H1 (cell line): Measurements from ENCODE around the gene DPEP2. TPM values are rescaled to one million over a fixed set of nuclear protein-coding genes. Genes with fewer than 3 reads are reported as not detected.

Source experiments
- CTCF ChIP-seq, 3 experiments: IDR thresholded peaks; 1 replicate in 2 of 3; 2 replicates in 1 of 3; pipeline versions ENCODE4 v1.5.1 to v1.6.1; 2011; ENCODE audit warnings: low read length in 3 of 3, mild to moderate bottlenecking in 3 of 3, inconsistent platforms in 2 of 3, low read depth in 1 of 3, moderate library complexity in 1 of 3; ENCODE audit not compliant: insufficient read depth in 1 of 3; ENCODE audit errors: control extremely low read depth in 1 of 3
- polyA plus RNA-seq, 7 experiments: library from polyadenylated mRNA; depleted of rRNA in 3 of 7; stranded (reverse) in 5 of 7; unstranded in 2 of 7; fragments of >200 nt in 5 of 7; fragments of 200-250 nt in 2 of 7; gene quantifications; 1 replicate in 5 of 7; 2 replicates in 1 of 7; 4 replicates in 1 of 7; pipeline versions ENCODE4 v1.2.1 to v1.2.3, GENCODE V29; 2011 to 2013; ENCODE audit warnings: missing spikeins in 2 of 7, mixed read lengths in 2 of 7
- total RNA-seq: library from RNA; stranded (reverse); fragmentation: NEBNext Ultra II Directional; extraction: Animal tissue kit (Norgen Biotek cat#: 25700); gene quantifications from 2 replicates; pipeline ENCODE4 v1.2.1, GENCODE V29; 2021

DPEP2 gene
- total and polyA plus RNA-seq, 2 of the 8 experiments (the other 6 are each of a cell fraction or from before 2014, with no cell fraction given): not detected

GRCh38 chr16:67942200-67942509, 57.1 kb downstream of the DPEP2 start (continued):
- peak; percentile 84 to 99 (median 96) for TF ChIP-seq CTCF (IDR thresholded peaks at IDR 0.05; ENCODE audit: control extremely low read depth in 1 of 3, insufficient read depth in 1 of 3, low read depth in 1 of 3, low read length in 3 of 3)
